Stimulated activated CD8-positive, alpha-beta memory T cell treated with anti-CD3 and anti-CD28 coated beads, Interleukin-12 subunit alpha, Interleukin-12 subunit beta, amount 100 ng/mL, for 24 hours (primary cell): ENCODE data around the gene ACAT2.
"Not testable (repeated sequence)": the region's sequence is repeated elsewhere in the genome, so short reads cannot be mapped to it uniquely, and the experiment has no call there.

Experiments used
- DNase-seq: peaks from one replicate; pipeline ENCODE4 v3.0.0-alpha.2; 2020; ENCODE audit errors: extremely low read depth

The ACAT2 gene

GRCh38 chr6:159730332-159730676, 31.5 kb upstream of the ACAT2 start:
- DNase-seq, result no peak

GRCh38 chr6:159732550-159732949, 29.3 kb upstream of the ACAT2 start:
- DNase-seq, result not testable (repeated sequence)

- DNase-seq, result not testable (repeated sequence)
These were observed 28.4 kb upstream of the ACAT2 start for GRCh38 chr6:159733395-159733794.

GRCh38 chr6:159736908-159737307, 24.9 kb upstream of the ACAT2 start:
- no peak for DNase-seq

DNA sequence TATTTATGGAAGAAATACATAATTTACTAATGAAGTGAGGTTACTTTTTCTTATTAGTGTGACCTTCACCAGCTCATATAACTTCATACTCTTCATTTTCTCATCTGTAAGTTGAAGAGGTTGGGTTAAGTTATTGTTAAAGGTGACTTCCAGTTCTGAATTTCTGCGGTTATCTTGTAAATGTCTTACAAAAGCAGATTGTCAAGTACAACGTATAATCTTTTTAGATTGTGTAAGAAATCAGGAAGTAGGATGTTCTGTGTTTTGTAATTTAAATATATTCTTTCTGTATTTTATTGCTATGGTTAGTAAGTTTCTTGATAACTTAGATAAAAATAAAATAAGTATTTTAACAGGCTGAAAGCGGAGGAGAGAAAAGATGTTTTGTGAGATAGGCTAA, 22.5 kb upstream of the ACAT2 start:
- DNase-seq, result no peak

GRCh38 chr6:159742165-159742564, 19.7 kb upstream of the ACAT2 start:
- no peak for DNase-seq

- no peak for DNase-seq
These were observed 16.8 kb upstream of the ACAT2 start for GRCh38 chr6:159745081-159745480.

DNA sequence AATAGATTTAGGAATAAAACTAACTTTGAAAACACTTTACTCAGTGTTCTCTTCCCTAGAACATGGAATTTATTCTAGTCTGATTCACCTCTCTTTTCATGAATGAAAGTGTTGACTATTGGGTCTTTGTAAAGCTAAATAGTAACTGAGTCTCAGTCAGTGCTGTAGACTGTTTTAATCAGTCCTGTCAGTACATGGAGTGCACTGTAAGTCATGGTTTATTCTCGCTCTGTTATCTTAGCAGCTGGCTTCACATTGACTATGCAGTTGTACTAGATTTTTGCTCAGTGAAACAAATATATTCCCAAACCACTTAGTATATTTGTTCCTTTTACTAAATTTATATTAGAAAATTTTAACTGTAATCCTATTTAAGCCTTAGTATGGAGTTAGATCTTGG, 15.1 kb upstream of the ACAT2 start:
- DNase-seq, result no peak

DNA sequence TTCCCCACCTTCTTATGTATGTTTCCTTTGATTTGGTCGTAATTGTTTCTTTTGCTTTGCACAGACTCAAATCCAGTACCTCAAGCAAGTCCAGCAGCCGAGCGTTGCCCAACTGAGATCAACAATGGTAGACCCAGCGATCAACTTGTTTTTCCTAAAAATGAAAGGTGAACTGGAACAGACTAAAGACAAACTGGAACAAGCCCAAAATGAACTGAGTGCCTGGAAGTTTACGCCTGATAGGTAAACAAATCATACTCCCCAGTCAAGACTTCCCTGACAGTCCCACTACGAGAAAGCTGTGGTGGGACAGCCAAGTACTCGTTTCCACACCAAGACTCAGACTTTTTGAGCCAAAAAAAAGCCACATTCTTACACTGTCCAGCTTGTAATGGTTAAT, 13.7 kb upstream of the ACAT2 start:
- not testable (repeated sequence) for DNase-seq

GRCh38 chr6:159751448-159751847, 10.4 kb upstream of the ACAT2 start:
- DNase-seq, result no peak

GRCh38 chr6:159753081-159753872, 8.6 kb upstream of the ACAT2 start:
- no peak for DNase-seq

DNA sequence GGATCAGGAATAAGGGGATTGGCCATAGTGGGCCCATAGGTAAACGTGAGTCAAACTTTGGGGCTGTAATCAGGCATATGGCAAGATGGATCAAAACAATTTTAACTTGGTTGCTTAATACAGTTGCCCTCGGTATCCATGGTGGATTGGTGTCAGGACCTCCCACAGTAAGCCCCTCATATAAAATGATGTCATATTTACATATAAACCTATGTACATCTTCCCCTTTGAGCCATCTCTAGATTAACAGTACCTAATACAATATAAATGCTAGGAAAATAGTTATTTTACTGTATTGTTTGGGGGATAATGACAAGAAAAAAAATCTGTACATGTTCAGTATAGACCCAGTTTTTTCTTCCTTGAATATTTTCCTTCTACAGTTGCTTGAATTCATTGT, 7.4 kb upstream of the ACAT2 start:
- DNase-seq, result no peak

DNA sequence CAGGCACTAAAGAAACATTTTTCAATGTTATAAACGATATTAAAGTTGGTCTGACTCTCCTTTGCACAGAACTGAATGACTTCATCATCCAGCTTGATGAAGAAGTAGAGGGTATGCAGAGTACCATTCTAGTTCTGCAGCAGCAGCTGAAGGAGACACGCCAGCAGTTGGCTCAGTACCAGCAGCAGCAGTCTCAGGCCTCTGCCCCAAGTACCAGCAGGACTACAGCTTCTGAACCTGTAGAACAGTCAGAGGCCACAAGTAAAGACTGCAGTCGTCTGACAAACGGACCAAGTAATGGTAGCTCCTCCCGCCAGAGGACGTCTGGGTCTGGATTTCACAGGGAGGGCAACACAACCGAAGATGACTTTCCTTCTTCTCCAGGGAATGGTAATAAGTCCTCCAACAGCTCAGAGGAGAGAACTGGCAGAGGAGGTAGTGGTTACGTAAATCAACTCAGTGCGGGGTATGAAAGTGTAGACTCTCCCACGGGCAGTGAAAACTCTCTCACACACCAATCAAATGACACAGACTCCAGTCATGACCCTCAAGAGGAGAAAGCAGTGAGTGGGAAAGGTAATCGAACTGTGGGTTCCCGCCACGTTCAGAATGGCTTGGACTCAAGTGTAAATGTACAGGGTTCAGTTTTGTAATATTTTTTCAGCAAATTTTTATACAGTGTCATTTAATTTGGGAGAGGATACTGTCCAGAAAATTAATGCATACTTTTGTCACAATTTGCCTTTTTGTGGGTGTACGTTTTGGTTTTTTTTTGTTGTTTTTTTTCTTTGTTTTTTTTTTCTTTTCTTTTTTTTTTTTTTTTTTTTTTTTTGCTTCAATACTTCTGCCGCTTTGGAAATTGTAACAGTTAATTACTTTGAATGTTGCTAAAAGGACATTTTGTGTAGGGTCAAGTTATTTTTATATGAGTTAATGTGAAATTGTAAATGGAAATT, 6.6 kb upstream of the ACAT2 start:
- no peak for DNase-seq

DNA sequence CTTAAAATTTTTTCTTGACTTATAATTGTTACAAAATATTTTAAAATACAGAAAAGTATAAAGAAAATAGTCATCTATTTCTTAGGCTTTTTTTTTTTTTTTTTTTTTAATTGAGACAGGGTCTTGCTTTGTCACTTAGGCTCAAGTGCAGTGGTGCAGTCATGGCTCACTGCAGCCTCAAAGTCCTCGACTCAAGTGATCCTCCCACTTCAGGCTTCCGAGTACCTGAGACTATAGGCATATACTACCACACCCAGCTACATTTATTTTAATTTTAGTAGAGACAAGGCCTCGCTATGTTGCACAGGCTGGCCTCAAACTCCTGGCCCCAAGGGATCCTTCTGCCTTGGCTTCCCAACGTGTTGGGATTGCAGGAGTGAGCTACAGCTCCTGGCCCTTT, 5.3 kb upstream of the ACAT2 start:
- DNase-seq, result no peak

DNA sequence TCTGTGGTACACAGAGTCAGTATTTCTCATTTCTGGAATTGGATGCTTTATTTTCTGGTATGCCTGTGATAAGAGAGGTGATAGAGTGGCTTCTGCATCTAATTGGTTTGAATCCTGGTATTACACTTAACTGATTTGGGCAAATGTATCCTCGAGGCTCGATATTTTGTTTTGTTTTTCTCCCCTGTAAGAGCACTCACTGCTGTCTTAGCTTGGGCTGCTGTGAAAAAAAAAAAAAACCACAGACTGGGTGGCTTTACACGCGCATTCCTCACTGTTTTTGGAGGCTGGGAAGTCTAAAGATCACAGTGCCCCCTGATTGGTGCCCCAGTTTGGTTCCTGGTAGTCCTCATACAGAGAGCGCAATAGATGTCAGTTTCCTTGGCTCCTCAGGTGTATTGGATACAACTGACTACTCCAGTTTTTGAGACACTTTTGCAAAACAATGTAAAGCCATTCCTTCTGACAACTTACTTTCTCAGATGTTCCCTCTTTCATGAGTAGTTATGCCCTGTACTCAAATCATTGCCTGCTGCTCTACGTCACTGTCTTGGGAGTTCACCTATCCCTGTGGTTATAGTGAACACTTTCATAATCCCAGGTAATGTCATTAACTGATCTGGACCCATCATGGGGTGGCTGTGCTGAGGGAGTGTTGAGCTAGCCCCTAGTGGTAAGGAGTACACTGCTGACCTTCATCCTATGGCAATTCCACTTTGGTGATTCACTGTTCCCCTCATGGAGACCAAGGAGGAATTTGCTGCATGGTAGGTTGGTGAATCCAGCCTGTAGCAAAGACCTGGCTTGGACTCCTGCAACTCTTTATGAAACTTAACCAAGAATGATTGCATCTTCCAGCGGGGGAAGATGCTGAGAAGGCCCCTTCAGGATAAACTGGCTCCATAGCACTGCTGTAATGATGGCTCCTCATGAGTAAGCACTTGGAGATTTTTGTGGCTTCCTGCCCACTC, 3.5 kb upstream of the ACAT2 start:
- DNase-seq, result no peak

- no peak for DNase-seq
These were observed 2.2 kb upstream of the ACAT2 start for GRCh38 chr6:159759645-159760044.

- no peak for DNase-seq
These were observed 1.2 kb upstream of the ACAT2 start for GRCh38 chr6:159760602-159761057.

- DNase-seq, result no peak
These were observed 544 bp upstream of the ACAT2 start for GRCh38 chr6:159761129-159761872.

GRCh38 chr6:159762681-159763293, 942 bp downstream of the ACAT2 start:
- DNase-seq, result no peak

- no peak for DNase-seq
These were observed 5.1 kb downstream of the ACAT2 start for GRCh38 chr6:159766906-159767305.

DNA sequence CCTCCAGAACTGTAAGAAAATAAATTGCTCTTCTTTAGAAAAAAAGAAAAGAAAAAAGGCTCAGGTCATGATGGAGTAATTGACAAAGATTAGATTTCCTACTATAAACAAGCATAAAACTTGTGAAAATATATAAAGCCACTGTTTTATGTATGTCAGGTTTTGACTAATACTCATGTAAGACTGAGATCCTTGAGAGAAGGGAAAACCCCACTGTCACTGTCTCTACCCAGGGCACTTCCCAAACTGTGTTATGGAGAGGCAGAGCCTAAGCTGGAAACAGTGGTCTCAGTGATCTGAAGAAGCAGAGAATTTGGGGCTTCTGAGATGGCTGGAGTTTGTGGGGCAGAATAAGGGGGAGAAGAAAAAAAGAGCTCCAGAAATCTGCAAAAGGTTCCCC, 7.6 kb downstream of the ACAT2 start:
- DNase-seq, result no peak
